ENCODE measurements around the gene STAM.

DNA sequence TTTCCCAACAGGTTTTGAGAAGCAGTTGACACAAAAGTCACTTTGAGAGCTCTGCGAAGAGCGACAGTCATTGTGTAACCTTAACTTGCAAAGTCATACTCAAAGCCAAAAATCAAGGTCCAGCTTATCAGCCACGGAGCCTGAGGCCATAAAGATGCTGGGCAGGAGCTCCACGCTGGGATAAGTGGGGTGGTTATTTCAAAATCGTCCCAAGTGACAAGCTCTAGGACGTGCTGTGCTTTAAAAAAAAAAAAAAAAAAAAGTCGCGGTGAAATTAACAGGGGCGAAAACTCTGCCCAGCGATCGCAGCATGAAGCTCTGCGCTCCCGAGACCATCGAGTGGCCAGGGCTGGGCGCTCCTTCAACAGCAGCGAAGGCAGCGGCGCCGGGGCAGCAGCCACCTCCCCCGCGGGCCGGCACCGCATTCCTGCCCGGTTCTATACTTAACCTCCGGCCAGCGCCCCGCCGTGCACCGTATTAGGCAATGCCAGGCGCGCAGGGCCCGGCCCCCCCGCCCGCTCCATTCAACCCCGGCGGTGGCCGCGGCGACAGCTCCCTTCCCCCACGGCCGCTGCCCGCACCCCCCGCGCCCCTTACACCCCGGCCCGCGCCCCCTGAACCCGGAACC is 27.4 kb upstream of the STAM start:
- TF ChIP-seq, protein P1, sequence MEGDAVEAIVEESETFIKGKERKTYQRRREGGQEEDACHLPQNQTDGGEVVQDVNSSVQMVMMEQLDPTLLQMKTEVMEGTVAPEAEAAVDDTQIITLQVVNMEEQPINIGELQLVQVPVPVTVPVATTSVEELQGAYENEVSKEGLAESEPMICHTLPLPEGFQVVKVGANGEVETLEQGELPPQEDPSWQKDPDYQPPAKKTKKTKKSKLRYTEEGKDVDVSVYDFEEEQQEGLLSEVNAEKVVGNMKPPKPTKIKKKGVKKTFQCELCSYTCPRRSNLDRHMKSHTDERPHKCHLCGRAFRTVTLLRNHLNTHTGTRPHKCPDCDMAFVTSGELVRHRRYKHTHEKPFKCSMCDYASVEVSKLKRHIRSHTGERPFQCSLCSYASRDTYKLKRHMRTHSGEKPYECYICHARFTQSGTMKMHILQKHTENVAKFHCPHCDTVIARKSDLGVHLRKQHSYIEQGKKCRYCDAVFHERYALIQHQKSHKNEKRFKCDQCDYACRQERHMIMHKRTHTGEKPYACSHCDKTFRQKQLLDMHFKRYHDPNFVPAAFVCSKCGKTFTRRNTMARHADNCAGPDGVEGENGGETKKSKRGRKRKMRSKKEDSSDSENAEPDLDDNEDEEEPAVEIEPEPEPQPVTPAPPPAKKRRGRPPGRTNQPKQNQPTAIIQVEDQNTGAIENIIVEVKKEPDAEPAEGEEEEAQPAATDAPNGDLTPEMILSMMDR (IDR thresholded peaks at IDR 0.05; ENCODE audit: extremely low read depth in 1 of 2, insufficient read depth in 1 of 2, low read depth in 1 of 2, low read length in 2 of 2), result no peak
- no peak for TF ChIP-seq MYC (IDR thresholded peaks at IDR 0.05; ENCODE audit: low read depth, low read length)
- no peak for TF ChIP-seq POLR2A (IDR thresholded peaks at IDR 0.05; ENCODE audit: low read depth, low read length)
- no peak for TF ChIP-seq POLR2AphosphoS5 (IDR thresholded peaks at IDR 0.05; ENCODE audit: insufficient read depth, low read depth, low read length)
